Panc1 (cell line): ENCODE measurements around the gene TMCO4. TPM values are rescaled to one million over a fixed set of nuclear protein-coding genes. Genes with fewer than 3 reads are reported as not detected.
A peak's percentile ranks its signal among the peaks of the same experiment; 100 is the strongest.

Experiments used
- ATAC-seq: fragments of 200-7000 bp; cut with Tn5 transposase; 2 replicates; pipeline ENCODE4 v1.9.1; 2020; ENCODE audit warnings: mild to moderate bottlenecking, moderate library complexity
- BruUV-seq: library from RNA; stranded (reverse); fragments of 400-500 nt; replicated peaks from 2 replicates; lab custom pipeline; 2021; lab: Mats Ljungman, UMichigan
- CTCF ChIA-PET: fragments of 300-600 bp; sonication (Branson Sonifier 250); formaldehyde crosslinking; loops from one replicate; lab custom pipeline; 2022; ENCODE audit warnings: antibody characterized with exemption; lab: Charles Lee
- POLR2A ChIA-PET: fragments of 300-600 bp; sonication (Branson Sonifier 250); formaldehyde crosslinking; loops from one replicate; lab custom pipeline; 2022; ENCODE audit warnings: antibody characterized with exemption; lab: Charles Lee
- DNase-seq: peaks from one replicate; pipeline ENCODE4 v3.0.0-alpha.2; 2010; ENCODE audit warnings: low read depth, low spot score
- H3K27ac ChIP-seq: 2 replicates; pipeline ENCODE4 v1.5.1; 2011; ENCODE audit warnings: mild to moderate bottlenecking, low read length, inconsistent platforms
- H3K27me3 ChIP-seq: fragments of 200-500 bp; sonication (Bioruptor generic); 2 replicates; pipeline ENCODE4 v1.6.0; 2014; ENCODE audit warnings: low read length, inconsistent platforms; ENCODE audit not compliant: control insufficient read depth, insufficient read depth
- H3K36me3 ChIP-seq: fragments of 200-500 bp; sonication (Bioruptor generic); 2 replicates; pipeline ENCODE4 v1.5.1; 2014; ENCODE audit warnings: inconsistent platforms, mild to moderate bottlenecking, low read length, moderate library complexity; ENCODE audit not compliant: control insufficient read depth, insufficient read depth
- H3K4me1 ChIP-seq: 2 replicates; pipeline ENCODE4 v1.5.1; 2011; ENCODE audit warnings: inconsistent platforms, mild to moderate bottlenecking, low read length, moderate library complexity; ENCODE audit not compliant: control insufficient read depth, insufficient read depth
- H3K4me3 ChIP-seq, 2 experiments: 2 replicates each; pipeline ENCODE4 v1.5.1; 2011 to 2012; ENCODE audit warnings: low read depth in 2 of 2, low read length in 2 of 2, mild to moderate bottlenecking in 2 of 2, inconsistent platforms in 1 of 2, moderate library complexity in 1 of 2
- H3K9me3 ChIP-seq: fragments of 200-500 bp; sonication (Bioruptor generic); 2 replicates; pipeline ENCODE4 v1.5.1; 2014; ENCODE audit warnings: low read depth, mild to moderate bottlenecking, inconsistent platforms, low read length, moderate library complexity; ENCODE audit not compliant: control insufficient read depth, insufficient read depth
- CTCF ChIP-seq: fragments of 450-650 bp; IDR thresholded peaks from 2 replicates; pipeline ENCODE4 v1.5.1; 2017; ENCODE audit warnings: mild to moderate bottlenecking
- POLR2AphosphoS5 ChIP-seq: IDR thresholded peaks from 2 replicates; pipeline ENCODE4 v1.6.1; 2012; ENCODE audit warnings: mild to moderate bottlenecking, low read depth, low read length, moderate library complexity
- SIN3A ChIP-seq: IDR thresholded peaks from 2 replicates; pipeline ENCODE4 v1.6.1; 2012; ENCODE audit warnings: low read depth, mild to moderate bottlenecking, low read length, moderate library complexity, borderline replicate concordance; ENCODE audit not compliant: insufficient read depth
- TCF7L2 ChIP-seq: IDR thresholded peaks from 2 replicates; pipeline ENCODE4 v1.6.1; 2011; ENCODE audit warnings: mild to moderate bottlenecking, low read depth, low read length, inconsistent platforms
- in situ Hi-C: cut with HindIII; loops from 2 replicates; pipeline ENCODE4 v1.10.0; 2016; ENCODE audit warnings: low sequenced_read_pairs, low pct_unique_long_range_greater_than_20kb
- intact Hi-C: fragments of 100-400 bp; cut with micrococcal nuclease; formaldehyde crosslinking; loops from one replicate; pipeline ENCODE4 v1.10.0; 2022; ENCODE audit not compliant: unreplicated experiment
- total RNA-seq: library from RNA; stranded (reverse); gene quantifications from one replicate; pipeline ENCODE4 v1.2.1, GENCODE V29; 2021; ENCODE audit not compliant: unreplicated experiment
- TF ChIP-seq, protein P1 (sequence below), 2 experiments: IDR thresholded peaks; 2 replicates each; pipeline ENCODE4 v1.6.1; 2011 to 2012; ENCODE audit warnings: low read depth in 2 of 2, control low read depth in 1 of 2, low read length in 1 of 2, mild to moderate bottlenecking in 1 of 2, moderate library complexity in 1 of 2; ENCODE audit not compliant: insufficient read depth in 1 of 2

The TMCO4 gene
- total RNA-seq, 1 experiment from 2014 or later = 13.2 TPM

DNA sequence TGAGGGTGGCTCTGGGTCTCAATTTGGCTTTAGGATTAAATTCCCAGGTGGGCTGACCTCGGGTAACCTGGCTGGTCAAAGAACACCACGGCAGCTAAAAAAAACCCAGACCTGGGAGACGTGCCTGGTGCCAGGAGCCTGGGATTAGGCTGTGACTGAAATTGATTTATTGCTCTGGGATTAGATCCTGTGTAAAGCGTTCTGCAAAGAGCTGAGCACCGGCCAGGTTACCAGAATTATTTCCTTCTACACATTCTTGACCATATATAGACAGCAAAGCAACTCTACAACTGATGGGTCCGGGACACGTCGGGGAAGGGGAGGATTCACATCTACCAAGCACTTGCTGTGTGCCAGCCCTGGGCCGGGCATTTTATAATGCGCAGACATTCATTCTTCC lies 45.2 kb downstream of the TMCO4 start:
- CTCF ChIA-PET = no interaction called here
- no peak for DNase-seq

GRCh38 chr1:19752083-19752696 lies 47.5 kb downstream of the TMCO4 start:
- H3K36me3 ChIP-seq = no peaks in the 10 kb centered on the region
- no peaks in the 10 kb centered on the region for H3K27me3 ChIP-seq
- intact Hi-C loops = no loop called here
- BruUV-seq = no TSS peak
- H3K27ac ChIP-seq = no peak overlapping the region
- ChIA-PET CTCF (interaction anchor here (0.8 kb wide), 1 partner anchor 75 kb away, joined by 4 read pairs; no protein-coding TSS in a partner anchor), POLR2A (interaction anchor here (0.6 kb wide), 1 partner anchor 120 kb away, joined by 3 read pairs; no protein-coding TSS in a partner anchor)
- no peaks in the 10 kb centered on the region for H3K9me3 ChIP-seq
- in situ Hi-C loops = no loop called here
- TF ChIP-seq TCF7L2 (no peak), POLR2AphosphoS5 (no peak), CTCF (no peak), SIN3A (no peak)
- TF ChIP-seq, protein P1, sequence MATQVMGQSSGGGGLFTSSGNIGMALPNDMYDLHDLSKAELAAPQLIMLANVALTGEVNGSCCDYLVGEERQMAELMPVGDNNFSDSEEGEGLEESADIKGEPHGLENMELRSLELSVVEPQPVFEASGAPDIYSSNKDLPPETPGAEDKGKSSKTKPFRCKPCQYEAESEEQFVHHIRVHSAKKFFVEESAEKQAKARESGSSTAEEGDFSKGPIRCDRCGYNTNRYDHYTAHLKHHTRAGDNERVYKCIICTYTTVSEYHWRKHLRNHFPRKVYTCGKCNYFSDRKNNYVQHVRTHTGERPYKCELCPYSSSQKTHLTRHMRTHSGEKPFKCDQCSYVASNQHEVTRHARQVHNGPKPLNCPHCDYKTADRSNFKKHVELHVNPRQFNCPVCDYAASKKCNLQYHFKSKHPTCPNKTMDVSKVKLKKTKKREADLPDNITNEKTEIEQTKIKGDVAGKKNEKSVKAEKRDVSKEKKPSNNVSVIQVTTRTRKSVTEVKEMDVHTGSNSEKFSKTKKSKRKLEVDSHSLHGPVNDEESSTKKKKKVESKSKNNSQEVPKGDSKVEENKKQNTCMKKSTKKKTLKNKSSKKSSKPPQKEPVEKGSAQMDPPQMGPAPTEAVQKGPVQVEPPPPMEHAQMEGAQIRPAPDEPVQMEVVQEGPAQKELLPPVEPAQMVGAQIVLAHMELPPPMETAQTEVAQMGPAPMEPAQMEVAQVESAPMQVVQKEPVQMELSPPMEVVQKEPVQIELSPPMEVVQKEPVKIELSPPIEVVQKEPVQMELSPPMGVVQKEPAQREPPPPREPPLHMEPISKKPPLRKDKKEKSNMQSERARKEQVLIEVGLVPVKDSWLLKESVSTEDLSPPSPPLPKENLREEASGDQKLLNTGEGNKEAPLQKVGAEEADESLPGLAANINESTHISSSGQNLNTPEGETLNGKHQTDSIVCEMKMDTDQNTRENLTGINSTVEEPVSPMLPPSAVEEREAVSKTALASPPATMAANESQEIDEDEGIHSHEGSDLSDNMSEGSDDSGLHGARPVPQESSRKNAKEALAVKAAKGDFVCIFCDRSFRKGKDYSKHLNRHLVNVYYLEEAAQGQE (IDR thresholded peaks at IDR 0.05; ENCODE audit: insufficient read depth in 1 of 2, low read depth in 2 of 2, low read length in 1 of 2) = no peak
- H3K4me1 ChIP-seq = no peaks in the 10 kb centered on the region
- no peak overlapping the region for H3K4me3 ChIP-seq
- ATAC-seq (0 out of 2 replicates have a peak, but pooled peaks have one; percentile 15), DNase-seq (no peak)

More for the DNA sequence above, 45.2 kb downstream of the TMCO4 start:
- no TSS peak for BruUV-seq
- Histone ChIP-seq H3K27ac (no peak overlapping the region), H3K9me3 (no peaks in the 10 kb centered on the region), H3K4me1 (no peaks in the 10 kb centered on the region), H3K36me3 (no peaks in the 10 kb centered on the region), H3K4me3 (no peak overlapping the region), H3K27me3 (no peaks in the 10 kb centered on the region)
- intact Hi-C loops = no loop called here
- in situ Hi-C loops = no loop called here
- ATAC-seq = no peak
- TF ChIP-seq CTCF = no peak
- TF ChIP-seq, protein P1 (IDR thresholded peaks at IDR 0.05; ENCODE audit: insufficient read depth in 1 of 2, low read depth in 2 of 2, low read length in 1 of 2) = no peak
- POLR2A ChIA-PET = no interaction called here
